CD4-positive, alpha-beta T cell (primary cell): ENCODE data around the gene DTNB. TPM values are rescaled to one million over a fixed set of nuclear protein-coding genes. Genes with fewer than 3 reads are reported as not detected.

ENCODE experiments used
- ATAC-seq: fragments of 200-7000 bp; cut with Tn5 transposase; one replicate; pipeline ENCODE4 v1.10.0; 2022; ENCODE audit warnings: mild to moderate bottlenecking; ENCODE audit not compliant: poor library complexity
- CTCF ChIA-PET: fragments of 350-600 bp; sonication (Branson Sonifier 250); formaldehyde crosslinking; loops from one replicate; lab custom pipeline; 2021; ENCODE audit warnings: antibody characterized with exemption, inconsistent platforms; lab: Charles Lee
- POLR2A ChIA-PET: fragments of 350-600 bp; sonication (Branson Sonifier 250); formaldehyde crosslinking; loops from one replicate; lab custom pipeline; 2021; ENCODE audit warnings: antibody characterized with exemption, inconsistent platforms; lab: Charles Lee
- DNase-seq, 14 experiments: peaks; one replicate each; pipeline ENCODE4 v3.0.0-alpha.2; 2013 to 2020; ENCODE audit warnings: mixed read lengths in 2 of 14
- H3K27ac ChIP-seq, 2 donors: one replicate each; pipeline versions ENCODE4 v1.5.1 to v1.7.0; 2013; ENCODE audit warnings: low read length in 2 of 2, low read depth in 1 of 2, mild to moderate bottlenecking in 1 of 2
- H3K27me3 ChIP-seq, 2 experiments: 1 replicate in 1 of 2; 2 replicates in 1 of 2; pipeline versions ENCODE4 v1.6.1 to v1.7.0; 2013; ENCODE audit warnings: low read length in 2 of 2, control low read depth in 1 of 2, mild to moderate bottlenecking in 1 of 2, moderate library complexity in 1 of 2; ENCODE audit not compliant: insufficient read depth in 2 of 2, control insufficient read depth in 1 of 2
- H3K36me3 ChIP-seq: one replicate; pipeline ENCODE4 v1.6.1; 2013; ENCODE audit warnings: low read length, control low read depth; ENCODE audit not compliant: insufficient read depth
- H3K4me1 ChIP-seq: one replicate; pipeline ENCODE4 v1.6.1; 2013; ENCODE audit warnings: low read length, control low read depth; ENCODE audit not compliant: insufficient read depth
- H3K4me3 ChIP-seq: one replicate; pipeline ENCODE4 v1.5.1; 2013; ENCODE audit warnings: mild to moderate bottlenecking, low read length, moderate library complexity
- H3K9me3 ChIP-seq, 2 experiments: 1 replicate in 1 of 2; 2 replicates in 1 of 2; pipeline versions ENCODE4 v1.6.1 to v1.7.0; 2013; ENCODE audit warnings: low read length in 2 of 2, mild to moderate bottlenecking in 2 of 2, control low read depth in 1 of 2, moderate library complexity in 1 of 2; ENCODE audit not compliant: control insufficient read depth in 1 of 2, insufficient read depth in 1 of 2
- H3K27ac Mint-ChIP-seq: one replicate; pipeline ENCODE4 v1.8.0; 2020; ENCODE audit warnings: mixed read lengths
- H3K27me3 Mint-ChIP-seq: one replicate; pipeline ENCODE4 v1.8.0; 2021; ENCODE audit warnings: mixed read lengths
- H3K36me3 Mint-ChIP-seq: one replicate; pipeline ENCODE4 v1.8.0; 2021; ENCODE audit warnings: low read depth, mixed read lengths
- H3K4me1 Mint-ChIP-seq: one replicate; pipeline ENCODE4 v1.8.0; 2021; ENCODE audit warnings: low read depth, mixed read lengths
- H3K4me3 Mint-ChIP-seq: one replicate; pipeline ENCODE4 v1.8.0; 2020; ENCODE audit warnings: mild to moderate bottlenecking, mixed read lengths
- H3K9me3 Mint-ChIP-seq: one replicate; pipeline ENCODE4 v1.8.0; 2020; ENCODE audit warnings: mixed read lengths
- CTCF ChIP-seq: fragments of 200-600 bp; IDR thresholded peaks from one replicate; pipeline ENCODE4 v1.8.0; 2022; ENCODE audit warnings: antibody characterized with exemption, mild to moderate bottlenecking
- intact Hi-C, 2 experiments: fragments of 100-400 bp; cut with DNase I in 1 of 2; cut with micrococcal nuclease in 1 of 2; formaldehyde crosslinking; loops; one replicate each; pipeline versions ENCODE4 v1.15.1 to v1.9.0; 2023 to 2025; cut with DNase I, micrococcal nuclease
- total RNA-seq, 174 experiments: library from RNA in 2 of 174; stranded (reverse) in 2 of 174; gene quantifications; one replicate each; pipeline ENCODE4 v1.2.3 and lab custom pipeline; 2021 to 2026

The DTNB gene
- total RNA-seq, 2 experiments from 2014 or later, result 30.1 to 33.6 TPM

GRCh38 chr2:25698752-25699151 is 25.4 kb upstream of the DTNB start:
- intact Hi-C loops, result no loop called here
- ATAC-seq (no peak), DNase-seq (no peak)
- Mint-ChIP-seq H3K4me3 (no peak overlapping the region), H3K27me3 (peaks cover 4% of the 10 kb centered on the region), H3K36me3 (no peaks in the 10 kb centered on the region), H3K27ac (no peak overlapping the region), H3K9me3 (no peaks in the 10 kb centered on the region), H3K4me1 (peaks cover 4% of the 10 kb centered on the region)
- H3K36me3 ChIP-seq, result no peaks in the 10 kb centered on the region
- H3K4me3 ChIP-seq, result no peak overlapping the region
- ChIA-PET CTCF (interaction anchor here (4.4 kb wide), 1 partner anchor 91 kb away, joined by 45 read pairs; no protein-coding TSS in a partner anchor), POLR2A (interaction anchor here (1.5 kb wide), 1 partner anchor 11 kb away, joined by 5 read pairs; no protein-coding TSS in a partner anchor)
- H3K27me3 ChIP-seq, result no peaks in the 10 kb centered on the region
- no peaks in the 10 kb centered on the region for H3K4me1 ChIP-seq
- TF ChIP-seq CTCF, result no peak
- H3K9me3 ChIP-seq, result no peaks in the 10 kb centered on the region
- no peak overlapping the region for H3K27ac ChIP-seq

- peaks cover 4% of the 10 kb centered on the region for H3K27me3 Mint-ChIP-seq
- H3K27ac Mint-ChIP-seq, result no peak overlapping the region
- intact Hi-C loops, result no loop called here
- DNase-seq, result no peak
- H3K9me3 Mint-ChIP-seq, result no peaks in the 10 kb centered on the region
- Histone ChIP-seq H3K4me3 (no peak overlapping the region), H3K27me3 (no peaks in the 10 kb centered on the region), H3K4me1 (no peaks in the 10 kb centered on the region), H3K9me3 (no peaks in the 10 kb centered on the region), H3K27ac (no peak overlapping the region), H3K36me3 (no peaks in the 10 kb centered on the region)
- no peaks in the 10 kb centered on the region for H3K36me3 Mint-ChIP-seq
- POLR2A ChIA-PET, result interaction anchor here (1.5 kb wide), 1 partner anchor 10 kb away, joined by 5 read pairs; no protein-coding TSS in a partner anchor
- peaks cover 4% of the 10 kb centered on the region for H3K4me1 Mint-ChIP-seq
- no peak overlapping the region for H3K4me3 Mint-ChIP-seq
- no peak for ATAC-seq
- no peak for TF ChIP-seq CTCF
- CTCF ChIA-PET, result interaction anchor here (4.4 kb wide), 1 partner anchor 90 kb away, joined by 45 read pairs; no protein-coding TSS in a partner anchor
Measured at GRCh38 chr2:25697559-25698341, 24.4 kb upstream of the DTNB start.

- H3K4me3 Mint-ChIP-seq, result no peak overlapping the region
- no peak overlapping the region for H3K27ac Mint-ChIP-seq
- H3K27me3 ChIP-seq, result no peaks in the 10 kb centered on the region
- no peaks in the 10 kb centered on the region for H3K9me3 ChIP-seq
- no peak overlapping the region for H3K27ac ChIP-seq
- POLR2A ChIA-PET, result no interaction called here
- no peak overlapping the region for H3K4me3 ChIP-seq
- no peaks in the 10 kb centered on the region for H3K27me3 Mint-ChIP-seq
- no peaks in the 10 kb centered on the region for H3K4me1 Mint-ChIP-seq
- no peaks in the 10 kb centered on the region for H3K4me1 ChIP-seq
- CTCF ChIA-PET, result no interaction called here
- H3K9me3 Mint-ChIP-seq, result no peaks in the 10 kb centered on the region
- DNase-seq (no peak), ATAC-seq (no peak)
- no peak for TF ChIP-seq CTCF
- H3K36me3 ChIP-seq, result no peaks in the 10 kb centered on the region
- intact Hi-C loops, result no loop called here
- H3K36me3 Mint-ChIP-seq, result no peaks in the 10 kb centered on the region
Measured at GRCh38 chr2:25692737-25693445, 19.5 kb upstream of the DTNB start.
